H9 (cell line): Measurements from ENCODE around the gene EPN3. TPM values are rescaled to one million over a fixed set of nuclear protein-coding genes. Genes with fewer than 3 reads are reported as not detected.

Experiments
- DNase-seq: peaks from one replicate; pipeline ENCODE4 v3.0.0-alpha.2; 2017
- H2AFZ ChIP-seq: one replicate; pipeline ENCODE4 v1.6.1; 2013; ENCODE audit warnings: mild to moderate bottlenecking, low read length, control low read depth, moderate library complexity
- H2AK5ac ChIP-seq: 2 replicates; pipeline ENCODE4 v1.6.1; 2013; ENCODE audit warnings: low read length, control low read depth, mixed read lengths; ENCODE audit not compliant: insufficient read length
- H2BK120ac ChIP-seq: one replicate; pipeline ENCODE4 v1.6.1; 2013; ENCODE audit warnings: low read depth, mild to moderate bottlenecking, low read length, control low read depth, inconsistent platforms; ENCODE audit not compliant: poor library complexity, severe bottlenecking
- H2BK12ac ChIP-seq: 2 replicates; pipeline ENCODE4 v1.6.1; 2013; ENCODE audit warnings: low read length, control low read depth, mixed read lengths, low read depth; ENCODE audit not compliant: insufficient read length
- H2BK15ac ChIP-seq: 2 replicates; pipeline ENCODE4 v1.6.1; 2013; ENCODE audit warnings: low read depth, low read length, control low read depth
- H2BK20ac ChIP-seq: one replicate; pipeline ENCODE4 v1.6.1; 2013; ENCODE audit warnings: low read depth, mild to moderate bottlenecking, low read length, control low read depth, inconsistent platforms; ENCODE audit not compliant: poor library complexity, severe bottlenecking
- H2BK5ac ChIP-seq: 2 replicates; pipeline ENCODE4 v1.6.1; 2013; ENCODE audit warnings: low read length, control low read depth, mixed read lengths; ENCODE audit not compliant: insufficient read length
- H3K14ac ChIP-seq: 2 replicates; pipeline ENCODE4 v1.6.1; 2013; ENCODE audit warnings: low read length, control low read depth; ENCODE audit not compliant: insufficient read depth
- H3K18ac ChIP-seq: 2 replicates; pipeline ENCODE4 v1.6.1; 2013; ENCODE audit warnings: low read depth, mild to moderate bottlenecking, mixed read lengths, low read length, control low read depth; ENCODE audit not compliant: insufficient read length
- H3K23ac ChIP-seq: 2 replicates; pipeline ENCODE4 v1.6.1; 2013; ENCODE audit warnings: low read length, control low read depth, mixed read lengths, low read depth; ENCODE audit not compliant: insufficient read length
- H3K23me2 ChIP-seq: 2 replicates; pipeline ENCODE4 v1.6.1; 2013; ENCODE audit warnings: low read depth, mild to moderate bottlenecking, mixed read lengths, low read length, control low read depth; ENCODE audit not compliant: insufficient read length, poor library complexity, severe bottlenecking
- H3K27ac ChIP-seq: 2 replicates; pipeline ENCODE4 v1.5.1; 2013; ENCODE audit warnings: low read length, control low read depth, mixed read lengths, low read depth; ENCODE audit not compliant: insufficient read length
- H3K27me3 ChIP-seq: 2 replicates; pipeline ENCODE4 v1.6.1; 2013; ENCODE audit warnings: low read length, control low read depth, inconsistent platforms; ENCODE audit not compliant: insufficient read depth
- H3K4ac ChIP-seq: 2 replicates; pipeline ENCODE4 v1.6.1; 2013; ENCODE audit warnings: low read depth, mild to moderate bottlenecking, control low read depth, inconsistent platforms, low read length, moderate library complexity
- H3K4me1 ChIP-seq: 2 replicates; pipeline ENCODE4 v1.6.1; 2013; ENCODE audit warnings: low read length, control low read depth, inconsistent platforms; ENCODE audit not compliant: insufficient read depth
- H3K4me2 ChIP-seq: 2 replicates; pipeline ENCODE4 v1.6.1; 2013; ENCODE audit warnings: low read length, control low read depth, mixed read lengths; ENCODE audit not compliant: insufficient read length, insufficient read depth
- H3K56ac ChIP-seq: 2 replicates; pipeline ENCODE4 v1.6.1; 2013; ENCODE audit warnings: low read depth, mild to moderate bottlenecking, mixed read lengths, low read length, control low read depth; ENCODE audit not compliant: insufficient read length
- H3K79me1 ChIP-seq: 2 replicates; pipeline ENCODE4 v1.6.1; 2013; ENCODE audit warnings: low read depth, mild to moderate bottlenecking, moderate library complexity, low read length, control low read depth, inconsistent platforms; ENCODE audit not compliant: insufficient read depth, poor library complexity, severe bottlenecking
- H3K79me2 ChIP-seq: 2 replicates; pipeline ENCODE4 v1.6.1; 2013; ENCODE audit warnings: low read length, control low read depth, inconsistent platforms; ENCODE audit not compliant: insufficient read depth
- H3K9ac ChIP-seq: 2 replicates; pipeline ENCODE4 v1.6.1; 2013; ENCODE audit warnings: low read length, control low read depth, mixed read lengths; ENCODE audit not compliant: insufficient read length; ENCODE audit errors: extremely low read depth
- H3K9me3 ChIP-seq: one replicate; pipeline ENCODE4 v1.6.1; 2013; ENCODE audit warnings: low read depth, low read length, inconsistent platforms; ENCODE audit not compliant: control insufficient read depth
- H3T11ph ChIP-seq: one replicate; pipeline ENCODE4 v1.6.1; 2013; ENCODE audit warnings: mild to moderate bottlenecking, low read length, control low read depth, inconsistent platforms
- H4K20me1 ChIP-seq: one replicate; pipeline ENCODE4 v1.6.1; 2013; ENCODE audit not compliant: control insufficient read depth, insufficient read length, insufficient read depth
- H4K5ac ChIP-seq: 2 replicates; pipeline ENCODE4 v1.6.1; 2013; ENCODE audit warnings: low read depth, mild to moderate bottlenecking, mixed read lengths, low read length, control low read depth; ENCODE audit not compliant: insufficient read length
- H4K8ac ChIP-seq: replicated peaks from 2 replicates; pipeline ENCODE4 v1.6.1; 2013; ENCODE audit warnings: low read length, control low read depth, mixed read lengths, low read depth; ENCODE audit not compliant: insufficient read length
- H4K91ac ChIP-seq: 2 replicates; pipeline ENCODE4 v1.6.1; 2013; ENCODE audit warnings: low read depth, mild to moderate bottlenecking, moderate library complexity, mixed read lengths, low read length, control low read depth; ENCODE audit not compliant: insufficient read length
- H3K27ac Mint-ChIP-seq, 3 experiments: 2 replicates in 2 of 3; 3 replicates in 1 of 3; pipeline ENCODE4 v1.8.0; 2020 to 2021; ENCODE audit warnings: mixed read lengths in 3 of 3, mild to moderate bottlenecking in 1 of 3, moderate library complexity in 1 of 3
- H3K27me3 Mint-ChIP-seq: 2 replicates; pipeline ENCODE4 v1.8.0; 2021; ENCODE audit warnings: low read depth, mild to moderate bottlenecking, moderate library complexity, mixed read lengths
- H3K36me3 Mint-ChIP-seq, 3 experiments: 2 replicates in 2 of 3; 3 replicates in 1 of 3; pipeline ENCODE4 v1.8.0; 2020 to 2021; ENCODE audit warnings: low read depth in 3 of 3, mixed read lengths in 3 of 3; ENCODE audit not compliant: insufficient read depth in 1 of 3
- H3K4me1 Mint-ChIP-seq, 2 experiments: 2 replicates each; pipeline ENCODE4 v1.8.0; 2020; ENCODE audit warnings: mixed read lengths in 2 of 2
- H3K4me3 Mint-ChIP-seq, 2 experiments: 2 replicates in 1 of 2; 3 replicates in 1 of 2; pipeline ENCODE4 v1.8.0; 2020 to 2021; ENCODE audit warnings: mild to moderate bottlenecking in 2 of 2, mixed read lengths in 2 of 2, moderate library complexity in 1 of 2
- H3K9me3 Mint-ChIP-seq, 2 experiments: 2 replicates in 1 of 2; 3 replicates in 1 of 2; pipeline ENCODE4 v1.8.0; 2020; ENCODE audit warnings: mild to moderate bottlenecking in 2 of 2, mixed read lengths in 2 of 2, moderate library complexity in 1 of 2
- total RNA-seq: library from RNA; stranded (reverse); gene quantifications from 2 replicates; pipeline ENCODE4 v1.2.1, GENCODE V29; 2021
- TF ChIP-seq, protein P1 (sequence below): fragments of 200-600 bp; sonication (generic); conservative IDR thresholded peaks from 3 replicates; pipeline ENCODE4 v1.8.0; 2021; ENCODE audit warnings: antibody characterized with exemption, mild to moderate bottlenecking

Gene EPN3
- total RNA-seq, 1 experiment from 2014 or later, result 1.9 TPM

DNA sequence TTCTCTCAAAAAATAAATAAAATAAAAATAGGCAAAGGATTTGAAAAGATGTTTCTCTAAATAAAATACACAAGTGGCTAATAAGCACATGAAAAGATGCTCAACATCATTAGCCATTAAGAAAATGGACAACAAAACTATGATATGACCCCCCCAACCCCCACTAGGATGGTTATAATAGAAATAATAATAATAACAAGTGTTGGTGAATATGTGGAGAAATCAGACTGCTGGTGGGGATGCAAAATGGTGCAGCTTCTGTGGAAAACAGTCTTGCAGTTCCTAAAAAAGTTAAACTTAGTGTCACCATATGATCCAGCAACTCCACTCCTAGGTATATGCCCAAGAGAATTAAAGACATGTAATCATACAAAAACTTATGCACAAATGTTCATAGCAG is 33.3 kb upstream of the EPN3 start:
- Histone ChIP-seq H3K9me3 (no peaks in the 10 kb centered on the region), H4K91ac (no peak overlapping the region), H3K79me1 (no peaks in the 10 kb centered on the region), H2BK20ac (no peak overlapping the region), H3K27ac (no peak overlapping the region), H3K79me2 (no peaks in the 10 kb centered on the region), H2BK120ac (no peak overlapping the region), H3K18ac (no peak overlapping the region), H3K9ac (no peak overlapping the region), H4K8ac (no peak overlapping the region), H3K14ac (no peak overlapping the region), H2BK12ac (no peak overlapping the region), H2BK5ac (no peak overlapping the region), H2BK15ac (no peak overlapping the region), H3K23ac (no peak overlapping the region), H2AFZ (no peak overlapping the region), H3K23me2 (no peaks in the 10 kb centered on the region), H3T11ph (no peak overlapping the region), H4K5ac (no peak overlapping the region), H3K27me3 (no peaks in the 10 kb centered on the region; the same call in 1 of the 2 replicates), H3K4me1 (peaks cover 3% of the 10 kb centered on the region; the same call in 1 of the 2 replicates), H3K56ac (no peak overlapping the region), H2AK5ac (no peak overlapping the region), H3K4ac (no peak overlapping the region), H3K4me2 (no peak overlapping the region), H4K20me1 (no peaks in the 10 kb centered on the region)
- Mint-ChIP-seq H3K36me3 (no peaks in the 10 kb centered on the region), H3K4me3 (no peak overlapping the region), H3K27ac (no peak overlapping the region), H3K27me3 (peaks cover 4% of the 10 kb centered on the region; the same call in 1 of the 2 replicates), H3K4me1 (peaks cover 8% of the 10 kb centered on the region in 2 experiments), H3K9me3 (no peaks in the 10 kb centered on the region)
- TF ChIP-seq, protein P1, sequence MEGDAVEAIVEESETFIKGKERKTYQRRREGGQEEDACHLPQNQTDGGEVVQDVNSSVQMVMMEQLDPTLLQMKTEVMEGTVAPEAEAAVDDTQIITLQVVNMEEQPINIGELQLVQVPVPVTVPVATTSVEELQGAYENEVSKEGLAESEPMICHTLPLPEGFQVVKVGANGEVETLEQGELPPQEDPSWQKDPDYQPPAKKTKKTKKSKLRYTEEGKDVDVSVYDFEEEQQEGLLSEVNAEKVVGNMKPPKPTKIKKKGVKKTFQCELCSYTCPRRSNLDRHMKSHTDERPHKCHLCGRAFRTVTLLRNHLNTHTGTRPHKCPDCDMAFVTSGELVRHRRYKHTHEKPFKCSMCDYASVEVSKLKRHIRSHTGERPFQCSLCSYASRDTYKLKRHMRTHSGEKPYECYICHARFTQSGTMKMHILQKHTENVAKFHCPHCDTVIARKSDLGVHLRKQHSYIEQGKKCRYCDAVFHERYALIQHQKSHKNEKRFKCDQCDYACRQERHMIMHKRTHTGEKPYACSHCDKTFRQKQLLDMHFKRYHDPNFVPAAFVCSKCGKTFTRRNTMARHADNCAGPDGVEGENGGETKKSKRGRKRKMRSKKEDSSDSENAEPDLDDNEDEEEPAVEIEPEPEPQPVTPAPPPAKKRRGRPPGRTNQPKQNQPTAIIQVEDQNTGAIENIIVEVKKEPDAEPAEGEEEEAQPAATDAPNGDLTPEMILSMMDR, result no peak
- no peak for DNase-seq
